ENCODE measurements around the gene PTCH2. TPM values are rescaled to one million over a fixed set of nuclear protein-coding genes. Genes with fewer than 3 reads are reported as not detected.
A peak's percentile ranks its signal among the peaks of the same experiment; 100 is the strongest.

PTCH2 gene
- total and polyA plus RNA-seq, 2 of the 13 experiments (the other 11 are each of a cell fraction or from before 2014, with no cell fraction given) = 0.60 to 1.5 TPM

GRCh38 chr1:44807364-44808062 is 35.5 kb downstream of the PTCH2 start (continued):
- TF ChIP-seq, protein P1, sequence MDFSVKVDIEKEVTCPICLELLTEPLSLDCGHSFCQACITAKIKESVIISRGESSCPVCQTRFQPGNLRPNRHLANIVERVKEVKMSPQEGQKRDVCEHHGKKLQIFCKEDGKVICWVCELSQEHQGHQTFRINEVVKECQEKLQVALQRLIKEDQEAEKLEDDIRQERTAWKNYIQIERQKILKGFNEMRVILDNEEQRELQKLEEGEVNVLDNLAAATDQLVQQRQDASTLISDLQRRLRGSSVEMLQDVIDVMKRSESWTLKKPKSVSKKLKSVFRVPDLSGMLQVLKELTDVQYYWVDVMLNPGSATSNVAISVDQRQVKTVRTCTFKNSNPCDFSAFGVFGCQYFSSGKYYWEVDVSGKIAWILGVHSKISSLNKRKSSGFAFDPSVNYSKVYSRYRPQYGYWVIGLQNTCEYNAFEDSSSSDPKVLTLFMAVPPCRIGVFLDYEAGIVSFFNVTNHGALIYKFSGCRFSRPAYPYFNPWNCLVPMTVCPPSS (IDR thresholded peaks at IDR 0.05) = no peak
- peak; percentile 88; the same call in 1 of the 2 replicates for TF ChIP-seq ZNF441 (CRISPR knock-in tag; IDR thresholded peaks at IDR 0.05; ENCODE audit: borderline replicate concordance)
- 0 out of 2 replicates have a peak, but pooled peaks have one; percentile 12 for TF ChIP-seq CHD2 (IDR thresholded peaks at IDR 0.05; ENCODE audit: low read depth, low read length)
- no peak; the same call in 1 of the 2 replicates for TF ChIP-seq ZNF547 (CRISPR knock-in tag; IDR thresholded peaks at IDR 0.05)
- TF ChIP-seq, protein P2, sequence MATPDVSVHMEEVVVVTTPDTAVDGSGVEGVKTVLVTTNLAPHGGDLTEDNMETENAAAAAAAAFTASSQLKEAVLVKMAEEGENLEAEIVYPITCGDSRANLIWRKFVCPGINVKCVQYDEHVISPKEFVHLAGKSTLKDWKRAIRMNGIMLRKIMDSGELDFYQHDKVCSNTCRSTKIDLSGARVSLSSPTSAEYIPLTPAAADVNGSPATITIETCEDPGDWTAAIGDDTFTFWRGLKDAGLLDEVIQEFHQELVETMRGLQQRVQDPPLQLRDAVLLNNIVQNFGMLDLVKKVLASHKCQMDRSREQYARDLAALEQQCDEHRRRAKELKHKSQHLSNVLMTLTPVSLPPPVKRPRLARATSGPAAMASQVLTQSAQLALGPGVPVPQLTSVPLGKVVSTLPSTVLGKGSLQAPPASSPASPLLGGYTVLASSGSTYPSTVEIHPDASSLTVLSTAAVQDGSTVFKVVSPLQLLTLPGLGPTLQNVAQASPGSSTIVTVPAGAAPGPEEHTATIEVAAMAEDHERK (CRISPR knock-in tag; IDR thresholded peaks at IDR 0.05; ENCODE audit: low read depth) = no peak
- no peak for TF ChIP-seq EEA1 (CRISPR knock-in tag; IDR thresholded peaks at IDR 0.05; ENCODE audit: borderline replicate concordance)
- TF ChIP-seq, protein P3, sequence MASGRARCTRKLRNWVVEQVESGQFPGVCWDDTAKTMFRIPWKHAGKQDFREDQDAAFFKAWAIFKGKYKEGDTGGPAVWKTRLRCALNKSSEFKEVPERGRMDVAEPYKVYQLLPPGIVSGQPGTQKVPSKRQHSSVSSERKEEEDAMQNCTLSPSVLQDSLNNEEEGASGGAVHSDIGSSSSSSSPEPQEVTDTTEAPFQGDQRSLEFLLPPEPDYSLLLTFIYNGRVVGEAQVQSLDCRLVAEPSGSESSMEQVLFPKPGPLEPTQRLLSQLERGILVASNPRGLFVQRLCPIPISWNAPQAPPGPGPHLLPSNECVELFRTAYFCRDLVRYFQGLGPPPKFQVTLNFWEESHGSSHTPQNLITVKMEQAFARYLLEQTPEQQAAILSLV (CRISPR knock-in tag; IDR thresholded peaks at IDR 0.05; ENCODE audit: borderline replicate concordance) = peak; percentile 82; the same call in 1 of the 2 replicates
- 0 out of 2 replicates have a peak, but pooled peaks have one; percentile 41 for TF ChIP-seq HOXD1 (CRISPR knock-in tag; IDR thresholded peaks at IDR 0.05)
- peak; percentile 86; the same call in 1 of the 2 replicates for TF ChIP-seq ARID4A (CRISPR knock-in tag; IDR thresholded peaks at IDR 0.05; ENCODE audit: borderline replicate concordance)
- TF ChIP-seq ZNF577 (CRISPR knock-in tag; IDR thresholded peaks at IDR 0.05; ENCODE audit: borderline replicate concordance, low read depth) = no peak
- TF ChIP-seq LRRFIP1 (CRISPR knock-in tag; conservative IDR thresholded peaks at IDR 0.05) = no peak

All from HepG2 (cell line).